SK-N-SH (cell line): Measurements from ENCODE around the gene DDX51. TPM values are rescaled to one million over a fixed set of nuclear protein-coding genes. Genes with fewer than 3 reads are reported as not detected.

ENCODE experiments used
- CTCF ChIA-PET: fragments of 300-600, 350-600 bp; formaldehyde crosslinking; extraction: SDS; loops from one replicate; lab custom pipeline; 2021; lab: Yijun Ruan, JAX
- POLR2A ChIA-PET: fragments of 350-600 bp; sonication (Branson Sonifier 250); formaldehyde crosslinking; extraction: SDS; loops from one replicate; lab custom pipeline; 2020; ENCODE audit warnings: antibody characterized with exemption, inconsistent platforms; lab: Yijun Ruan, JAX
- DNase-seq: peaks from one replicate; pipeline ENCODE4 v3.0.0; 2012
- H2AFZ ChIP-seq: fragments of 200-600 bp; sonication (generic); 2 replicates; pipeline ENCODE4 v1.8.1; 2016; ENCODE audit warnings: antibody characterized with exemption, mild to moderate bottlenecking, low read depth
- H3F3A ChIP-seq: fragments of 200-600 bp; sonication (generic); replicated peaks from 2 replicates; pipeline ENCODE3; 2016; ENCODE audit warnings: antibody characterized with exemption, mild to moderate bottlenecking; ENCODE audit not compliant: insufficient read depth
- H3K27ac ChIP-seq, 2 experiments: fragments of 200-500 bp in 1 of 2; fragments of 200-600 bp in 1 of 2; sonication (Bioruptor generic) in 1 of 2; sonication (generic), shearing (Covaris generic) in 1 of 2; 2 replicates each; pipeline versions ENCODE4 v1.5.1 to v1.6.1; 2014 to 2016; ENCODE audit warnings: low read depth in 2 of 2, inconsistent platforms in 1 of 2, low read length in 1 of 2, mild to moderate bottlenecking in 1 of 2, mixed read lengths in 1 of 2
- H3K27me3 ChIP-seq: fragments of 200-600 bp; sonication (generic), shearing (Covaris generic); 2 replicates; pipeline ENCODE4 v1.6.1; 2016; ENCODE audit warnings: mixed run types; ENCODE audit not compliant: insufficient read depth
- H3K36me3 ChIP-seq, 2 experiments: fragments of 200-500 bp in 1 of 2; fragments of 200-600 bp in 1 of 2; sonication (Bioruptor generic) in 1 of 2; sonication (generic) in 1 of 2; replicated peaks in 1 of 2; 2 replicates each; pipeline versions ENCODE3 to v1.5.1; 2014 to 2016; ENCODE audit warnings: low read length in 1 of 2, mild to moderate bottlenecking in 1 of 2; ENCODE audit not compliant: insufficient read depth in 2 of 2, control insufficient read depth in 1 of 2
- H3K4me1 ChIP-seq, 2 experiments: fragments of 200-500 bp in 1 of 2; fragments of 200-600 bp in 1 of 2; sonication (Bioruptor generic) in 1 of 2; sonication (generic), shearing (Covaris generic) in 1 of 2; 2 replicates each; pipeline versions ENCODE4 v1.5.1 to v1.6.1; 2014 to 2016; ENCODE audit warnings: low read depth in 1 of 2, low read length in 1 of 2, mixed run types in 1 of 2; ENCODE audit not compliant: insufficient read depth in 2 of 2, control insufficient read depth in 1 of 2
- H3K4me2 ChIP-seq: fragments of 200-600 bp; sonication (generic), shearing (Covaris generic); 2 replicates; pipeline ENCODE4 v1.6.1; 2017; ENCODE audit warnings: mixed run types
- H3K4me3 ChIP-seq, 2 experiments: fragments of 200-500 bp in 1 of 2; fragments of 200-600 bp in 1 of 2; sonication (Bioruptor generic) in 1 of 2; sonication (generic), shearing (Covaris generic) in 1 of 2; 2 replicates each; pipeline versions ENCODE4 v1.5.1 to v1.8.1; 2014 to 2016; ENCODE audit warnings: low read depth in 2 of 2, inconsistent platforms in 1 of 2, low read length in 1 of 2, mild to moderate bottlenecking in 1 of 2, mixed read lengths in 1 of 2, moderate library complexity in 1 of 2
- H3K79me2 ChIP-seq: fragments of 200-600 bp; sonication (generic); 2 replicates; pipeline ENCODE4 v1.8.1; 2017; ENCODE audit warnings: mild to moderate bottlenecking; ENCODE audit not compliant: insufficient read depth
- H3K9ac ChIP-seq: fragments of 200-600 bp; sonication (generic); 2 replicates; pipeline ENCODE4 v1.6.1; 2017; ENCODE audit warnings: mixed run types
- H3K9me2 ChIP-seq: fragments of 200-600 bp; sonication (generic); 2 replicates; pipeline ENCODE4 v1.6.1; 2017; ENCODE audit warnings: mixed run types
- H3K9me3 ChIP-seq: fragments of 200-600 bp; sonication (generic); 2 replicates; pipeline ENCODE4 v1.6.1; 2017; ENCODE audit warnings: mixed run types, mild to moderate bottlenecking, moderate library complexity
- H4K20me1 ChIP-seq: fragments of 200-600 bp; sonication (generic); 2 replicates; pipeline ENCODE4 v1.6.1; 2017; ENCODE audit warnings: mild to moderate bottlenecking, mixed run types; ENCODE audit not compliant: insufficient read depth
- EZH2phosphoT487 ChIP-seq: fragments of 200-600 bp; sonication (generic); IDR thresholded peaks from 2 replicates; pipeline ENCODE4 v1.6.1; 2017; ENCODE audit warnings: low read depth, mixed run types, mild to moderate bottlenecking, antibody characterized with exemption, moderate library complexity, borderline replicate concordance
- GABPA ChIP-seq: IDR thresholded peaks from 2 replicates; pipeline ENCODE4 v1.4.0; 2012; ENCODE audit warnings: low read depth, mild to moderate bottlenecking
- GATA2 ChIP-seq: sonication (generic); formaldehyde crosslinking; IDR thresholded peaks from 2 replicates; pipeline ENCODE4 v1.5.0; 2020; ENCODE audit warnings: mild to moderate bottlenecking, missing genetic modification reagents
- NFIC ChIP-seq: IDR thresholded peaks from 2 replicates; pipeline ENCODE4 v1.4.0; 2012; ENCODE audit warnings: borderline replicate concordance
- RAD21 ChIP-seq: IDR thresholded peaks from 2 replicates; pipeline ENCODE4 v1.6.1; 2012; ENCODE audit warnings: mild to moderate bottlenecking, low read length
- SMC3 ChIP-seq: IDR thresholded peaks from 2 replicates; pipeline ENCODE4 v1.6.1; 2012; ENCODE audit warnings: low read depth, low read length, improper control_type of control experiment
- TAF1 ChIP-seq: IDR thresholded peaks from 2 replicates; pipeline ENCODE4 v1.6.1; 2012; ENCODE audit warnings: low read depth, mild to moderate bottlenecking, low read length, moderate library complexity, borderline replicate concordance
- TCF12 ChIP-seq: IDR thresholded peaks from 2 replicates; pipeline ENCODE4 v1.4.0; 2012
- TEAD4 ChIP-seq: IDR thresholded peaks from 2 replicates; pipeline ENCODE4 v1.4.0; 2012; ENCODE audit warnings: mild to moderate bottlenecking, borderline replicate concordance; ENCODE audit not compliant: insufficient read depth
- YY1 ChIP-seq: IDR thresholded peaks from 2 replicates; pipeline ENCODE4 v1.4.0; 2012; ENCODE audit warnings: low read depth, mild to moderate bottlenecking
- WGBS: methylation state at CpG from one replicate; pipeline ENCODE4 v1.1.6; 2017; ENCODE audit warnings: low lambda C conversion rate; 5-methylcytosine and 5-hydroxymethylcytosine counted together
- polyA plus RNA-seq, 3 experiments: library from polyadenylated mRNA; depleted of rRNA; stranded (reverse); fragments of >200 nt; gene quantifications; 2 replicates each; pipeline ENCODE4 v1.2.3, GENCODE V29; 2012
- TF ChIP-seq, protein P1 (sequence below): IDR thresholded peaks from 2 replicates; pipeline ENCODE4; 2012
- TF ChIP-seq, protein P2 (sequence below): IDR thresholded peaks from 2 replicates; pipeline ENCODE4 v1.6.1; 2012; ENCODE audit warnings: mild to moderate bottlenecking, low read depth, low read length, moderate library complexity

DDX51 gene
- polyA plus RNA-seq, 1 of the 3 experiments (the other 2 are of a cell fraction), result 17.3 TPM

DNA sequence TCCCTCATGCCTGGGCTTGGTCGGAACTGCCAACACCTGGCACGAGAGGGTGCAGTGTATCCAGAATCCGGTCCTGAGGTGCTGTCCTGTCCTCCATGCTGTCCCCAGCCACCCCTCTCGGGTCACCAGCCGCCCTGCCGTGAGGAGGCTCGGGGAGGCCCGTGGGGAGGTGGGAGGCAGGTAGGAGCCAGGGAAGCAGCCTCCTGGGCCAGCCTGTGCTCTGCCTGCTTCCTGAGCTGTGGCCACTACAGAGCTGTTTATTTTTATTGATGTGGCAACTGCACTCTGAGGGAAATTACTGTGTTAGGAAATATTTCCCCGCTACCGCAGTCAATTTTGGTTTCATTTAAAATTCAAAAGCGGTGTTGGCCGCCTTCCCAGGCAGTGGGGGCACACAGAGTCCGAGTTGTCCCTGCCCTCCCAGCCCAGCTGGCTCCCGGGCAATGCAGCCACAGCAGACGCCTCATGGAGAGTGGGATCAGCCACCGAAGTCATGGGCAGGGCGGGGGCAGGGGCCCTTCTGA is 18.5 kb upstream of the DDX51 start (continued):
- TF ChIP-seq, protein P1, sequence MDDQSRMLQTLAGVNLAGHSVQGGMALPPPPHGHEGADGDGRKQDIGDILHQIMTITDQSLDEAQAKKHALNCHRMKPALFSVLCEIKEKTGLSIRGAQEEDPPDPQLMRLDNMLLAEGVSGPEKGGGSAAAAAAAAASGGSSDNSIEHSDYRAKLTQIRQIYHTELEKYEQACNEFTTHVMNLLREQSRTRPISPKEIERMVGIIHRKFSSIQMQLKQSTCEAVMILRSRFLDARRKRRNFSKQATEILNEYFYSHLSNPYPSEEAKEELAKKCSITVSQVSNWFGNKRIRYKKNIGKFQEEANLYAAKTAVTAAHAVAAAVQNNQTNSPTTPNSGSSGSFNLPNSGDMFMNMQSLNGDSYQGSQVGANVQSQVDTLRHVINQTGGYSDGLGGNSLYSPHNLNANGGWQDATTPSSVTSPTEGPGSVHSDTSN, result no peak; the same call in 1 of the 2 replicates
- TF ChIP-seq, all 33 proteins: peak for 0

DNA sequence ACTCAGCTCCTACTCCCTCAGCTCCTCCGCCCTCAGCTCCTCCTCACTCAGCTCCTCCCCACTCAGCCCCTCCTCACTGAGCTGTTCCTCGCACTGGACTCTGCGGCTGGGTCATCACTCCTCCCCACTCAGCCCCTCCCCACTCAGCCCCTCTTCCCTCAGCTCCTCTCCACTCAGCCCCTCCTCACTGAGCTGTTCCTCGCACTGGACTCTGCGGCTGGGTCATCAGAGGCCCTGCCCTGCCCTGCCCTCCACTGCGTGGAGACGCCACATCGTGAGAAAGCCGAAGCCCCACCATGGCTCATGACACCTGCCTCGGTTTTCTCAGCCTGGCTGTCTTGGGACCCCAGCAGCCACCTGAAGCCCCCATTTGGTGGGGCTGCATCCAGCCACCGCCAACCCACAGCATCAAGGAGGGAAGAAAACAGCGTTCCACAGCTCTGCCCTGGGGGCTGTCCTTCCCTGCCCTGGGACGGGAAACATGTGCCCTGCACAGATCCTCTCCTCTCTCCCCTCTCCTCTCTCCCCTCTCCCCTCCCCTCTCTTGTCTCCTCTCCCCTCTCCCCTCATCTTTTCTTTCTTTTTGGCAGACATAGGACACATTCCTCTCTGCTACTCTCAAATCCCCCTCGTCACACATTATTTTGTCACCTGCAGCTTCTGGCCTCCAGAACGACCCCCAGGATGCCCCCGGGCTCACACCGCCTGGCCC is 17.8 kb upstream of the DDX51 start:
- DNase-seq, result no peak
- 19% methylated on average over 16 of the region's 17 CpGs for WGBS
- ChIA-PET POLR2A (no interaction called here), CTCF (interaction anchor here (0.8 to 5.3 kb wide), 5 partner anchors 8 to 258 kb away, joined by 3 to 33 read pairs (median 3); no protein-coding TSS in a partner anchor)
- H3K79me2 ChIP-seq, result no peaks in the 10 kb centered on the region
- H3K4me1 ChIP-seq, result peaks cover 0 to 2% of the 10 kb centered on the region in 2 experiments; a peak in 1 of 4 replicates
- TF ChIP-seq YY1 (no peak), RAD21 (no peak), GABPA (no peak), NFIC (no peak), GATA2 (CRISPR knock-in tag) (no peak), TAF1 (no peak), TEAD4 (no peak), TCF12 (no peak), EZH2phosphoT487 (no peak), SMC3 (no peak)
- TF ChIP-seq, protein P2, sequence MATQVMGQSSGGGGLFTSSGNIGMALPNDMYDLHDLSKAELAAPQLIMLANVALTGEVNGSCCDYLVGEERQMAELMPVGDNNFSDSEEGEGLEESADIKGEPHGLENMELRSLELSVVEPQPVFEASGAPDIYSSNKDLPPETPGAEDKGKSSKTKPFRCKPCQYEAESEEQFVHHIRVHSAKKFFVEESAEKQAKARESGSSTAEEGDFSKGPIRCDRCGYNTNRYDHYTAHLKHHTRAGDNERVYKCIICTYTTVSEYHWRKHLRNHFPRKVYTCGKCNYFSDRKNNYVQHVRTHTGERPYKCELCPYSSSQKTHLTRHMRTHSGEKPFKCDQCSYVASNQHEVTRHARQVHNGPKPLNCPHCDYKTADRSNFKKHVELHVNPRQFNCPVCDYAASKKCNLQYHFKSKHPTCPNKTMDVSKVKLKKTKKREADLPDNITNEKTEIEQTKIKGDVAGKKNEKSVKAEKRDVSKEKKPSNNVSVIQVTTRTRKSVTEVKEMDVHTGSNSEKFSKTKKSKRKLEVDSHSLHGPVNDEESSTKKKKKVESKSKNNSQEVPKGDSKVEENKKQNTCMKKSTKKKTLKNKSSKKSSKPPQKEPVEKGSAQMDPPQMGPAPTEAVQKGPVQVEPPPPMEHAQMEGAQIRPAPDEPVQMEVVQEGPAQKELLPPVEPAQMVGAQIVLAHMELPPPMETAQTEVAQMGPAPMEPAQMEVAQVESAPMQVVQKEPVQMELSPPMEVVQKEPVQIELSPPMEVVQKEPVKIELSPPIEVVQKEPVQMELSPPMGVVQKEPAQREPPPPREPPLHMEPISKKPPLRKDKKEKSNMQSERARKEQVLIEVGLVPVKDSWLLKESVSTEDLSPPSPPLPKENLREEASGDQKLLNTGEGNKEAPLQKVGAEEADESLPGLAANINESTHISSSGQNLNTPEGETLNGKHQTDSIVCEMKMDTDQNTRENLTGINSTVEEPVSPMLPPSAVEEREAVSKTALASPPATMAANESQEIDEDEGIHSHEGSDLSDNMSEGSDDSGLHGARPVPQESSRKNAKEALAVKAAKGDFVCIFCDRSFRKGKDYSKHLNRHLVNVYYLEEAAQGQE, result no peak
- H3K9me2 ChIP-seq, result no peaks in the 10 kb centered on the region
- peak overlapping the region in 1 of 2 experiments; percentile 37; a peak in 1 of 4 replicates for H3K4me3 ChIP-seq
- no peaks in the 10 kb centered on the region for H3K9me3 ChIP-seq
- H3F3A ChIP-seq, result peaks cover 11% of the 10 kb centered on the region
- no peak overlapping the region for H2AFZ ChIP-seq
- no peak overlapping the region for H3K9ac ChIP-seq
- H3K4me2 ChIP-seq, result peak overlapping the region; percentile 78; the same call in 1 of the 2 replicates
- peaks cover 17% of the 10 kb centered on the region for H3K27me3 ChIP-seq
- H3K27ac ChIP-seq, result no peak overlapping the region
- H4K20me1 ChIP-seq, result no peaks in the 10 kb centered on the region
- H3K36me3 ChIP-seq, result no peaks in the 10 kb centered on the region
